Measurements from ENCODE around the gene GMDS.

Gene GMDS

GRCh38 chr6:1663511-1663910, 581.9 kb downstream of the GMDS start:
- no peak for DNase-seq (ENCODE audit: extremely low read depth, low read depth)
- no peak for TF ChIP-seq CTCF (IDR thresholded peaks at IDR 0.05; ENCODE audit: low read depth, low read length)

- DNase-seq (ENCODE audit: extremely low read depth, low read depth), result peak; percentile 27
- TF ChIP-seq CTCF (IDR thresholded peaks at IDR 0.05; ENCODE audit: low read depth, low read length), result no peak
These were observed 582.9 kb downstream of the GMDS start for GRCh38 chr6:1662534-1662933.

GRCh38 chr6:1659816-1660215, 585.6 kb downstream of the GMDS start:
- DNase-seq (ENCODE audit: extremely low read depth, low read depth), result no peak
- no peak for TF ChIP-seq CTCF (IDR thresholded peaks at IDR 0.05; ENCODE audit: low read depth, low read length)

- DNase-seq (ENCODE audit: extremely low read depth, low read depth), result no peak
- TF ChIP-seq CTCF (IDR thresholded peaks at IDR 0.05; ENCODE audit: low read depth, low read length), result no peak
These were observed 587.0 kb downstream of the GMDS start for GRCh38 chr6:1658212-1659005.

- TF ChIP-seq CTCF (IDR thresholded peaks at IDR 0.05; ENCODE audit: low read depth, low read length), result no peak
These were observed 587.6 kb downstream of the GMDS start for GRCh38 chr6:1657771-1658165.

GRCh38 chr6:1657116-1657770, 588.2 kb downstream of the GMDS start:
- TF ChIP-seq CTCF (IDR thresholded peaks at IDR 0.05; ENCODE audit: low read depth, low read length), result no peak

More at GRCh38 chr6:1657771-1658165, 587.6 kb downstream of the GMDS start:
- no peak for DNase-seq (ENCODE audit: extremely low read depth, low read depth)

GRCh38 chr6:1654054-1654453, 591.4 kb downstream of the GMDS start:
- no peak for TF ChIP-seq CTCF (IDR thresholded peaks at IDR 0.05; ENCODE audit: low read depth, low read length)
- DNase-seq (ENCODE audit: extremely low read depth, low read depth), result no peak

More at GRCh38 chr6:1657116-1657770, 588.2 kb downstream of the GMDS start:
- DNase-seq (ENCODE audit: extremely low read depth, low read depth), result no peak

All from AG09319 (cell line).